Nephron (organoid): ENCODE data around the gene GIMAP8.

Source experiments
- H3K27ac Mint-ChIP-seq, 3 experiments: 2 replicates each; pipeline ENCODE4 v1.8.0; 2020; ENCODE audit warnings: mixed read lengths in 3 of 3, mild to moderate bottlenecking in 2 of 3, moderate library complexity in 1 of 3
- H3K27me3 Mint-ChIP-seq: 2 replicates; pipeline ENCODE4 v1.8.0; 2021; ENCODE audit warnings: low read depth, mild to moderate bottlenecking, moderate library complexity, mixed read lengths
- H3K36me3 Mint-ChIP-seq: 2 replicates; pipeline ENCODE4 v1.8.0; 2020; ENCODE audit warnings: low read depth, mixed read lengths
- H3K4me1 Mint-ChIP-seq: 2 replicates; pipeline ENCODE4 v1.8.0; 2020; ENCODE audit warnings: mixed read lengths
- H3K4me3 Mint-ChIP-seq, 3 experiments: 2 replicates each; pipeline ENCODE4 v1.8.0; 2020; ENCODE audit warnings: mild to moderate bottlenecking in 3 of 3, mixed read lengths in 3 of 3, moderate library complexity in 2 of 3
- H3K9me3 Mint-ChIP-seq: 2 replicates; pipeline ENCODE4 v1.8.0; 2020; ENCODE audit warnings: mixed read lengths
- CTCF ChIP-seq, 3 experiments: fragments of 200-600 bp; sonication (generic); IDR thresholded peaks; one replicate each; pipeline ENCODE4 v1.5.0; 2021; ENCODE audit warnings: antibody characterized with exemption in 3 of 3; ENCODE audit not compliant: unreplicated experiment in 3 of 3

The GIMAP8 gene

GRCh38 chr7:150431839-150432658 lies 18.4 kb upstream of the GIMAP8 start:
- Mint-ChIP-seq H3K4me3 (no peak overlapping the region), H3K36me3 (no peaks in the 10 kb centered on the region), H3K27me3 (peaks cover 22% of the 10 kb centered on the region), H3K9me3 (no peaks in the 10 kb centered on the region), H3K4me1 (peaks cover 23% of the 10 kb centered on the region), H3K27ac (no peak overlapping the region)
- TF ChIP-seq CTCF (IDR thresholded peaks at IDR 0.05; ENCODE audit: unreplicated experiment in 3 of 3) = no peak

GRCh38 chr7:150432915-150433892 lies 17.2 kb upstream of the GIMAP8 start:
- peaks cover 17% of the 10 kb centered on the region for H3K4me1 Mint-ChIP-seq
- TF ChIP-seq CTCF (IDR thresholded peaks at IDR 0.05; ENCODE audit: unreplicated experiment in 3 of 3) = no peak
- H3K4me3 Mint-ChIP-seq = no peak overlapping the region
- no peak overlapping the region for H3K27ac Mint-ChIP-seq
- peaks cover 2% of the 10 kb centered on the region for H3K9me3 Mint-ChIP-seq
- peaks cover 20% of the 10 kb centered on the region for H3K27me3 Mint-ChIP-seq
- H3K36me3 Mint-ChIP-seq = no peaks in the 10 kb centered on the region

- peaks cover 10% of the 10 kb centered on the region for H3K4me1 Mint-ChIP-seq
- peaks cover 22% of the 10 kb centered on the region for H3K27me3 Mint-ChIP-seq
- peaks cover 2% of the 10 kb centered on the region for H3K9me3 Mint-ChIP-seq
- H3K27ac Mint-ChIP-seq = no peak overlapping the region
- H3K36me3 Mint-ChIP-seq = no peaks in the 10 kb centered on the region
- H3K4me3 Mint-ChIP-seq = no peak overlapping the region
- TF ChIP-seq CTCF (IDR thresholded peaks at IDR 0.05; ENCODE audit: unreplicated experiment in 3 of 3) = no peak
Observed at GRCh38 chr7:150434240-150434639, 16.2 kb upstream of the GIMAP8 start.

GRCh38 chr7:150435047-150435389 lies 15.4 kb upstream of the GIMAP8 start:
- H3K36me3 Mint-ChIP-seq = no peaks in the 10 kb centered on the region
- H3K4me1 Mint-ChIP-seq = peaks cover 4% of the 10 kb centered on the region
- TF ChIP-seq CTCF (IDR thresholded peaks at IDR 0.05; ENCODE audit: unreplicated experiment in 3 of 3) = no peak
- peaks cover 22% of the 10 kb centered on the region for H3K27me3 Mint-ChIP-seq
- no peak overlapping the region for H3K4me3 Mint-ChIP-seq
- no peak overlapping the region for H3K27ac Mint-ChIP-seq
- peaks cover 5% of the 10 kb centered on the region for H3K9me3 Mint-ChIP-seq

- no peak for TF ChIP-seq CTCF (IDR thresholded peaks at IDR 0.05; ENCODE audit: unreplicated experiment in 3 of 3)
- no peaks in the 10 kb centered on the region for H3K36me3 Mint-ChIP-seq
- peaks cover 22% of the 10 kb centered on the region for H3K27me3 Mint-ChIP-seq
- H3K27ac Mint-ChIP-seq = no peak overlapping the region
- no peak overlapping the region for H3K4me3 Mint-ChIP-seq
- peaks cover 3% of the 10 kb centered on the region for H3K4me1 Mint-ChIP-seq
- peaks cover 5% of the 10 kb centered on the region for H3K9me3 Mint-ChIP-seq
Observed at GRCh38 chr7:150435390-150436073, 14.9 kb upstream of the GIMAP8 start.
